Testis (tissue), 2 donors: Measurements from ENCODE around the gene GZF1.

ENCODE experiments used
- CTCF ChIP-seq, 3 experiments: fragments of 450-650 bp in 2 of 3; fragments of 200-600 bp in 1 of 3; sonication (generic) in 1 of 3; IDR thresholded peaks; one replicate each; pipeline ENCODE4 v1.5.1; 2016 to 2019; ENCODE audit warnings: antibody characterized with exemption in 3 of 3, mild to moderate bottlenecking in 2 of 3, moderate library complexity in 1 of 3
- POLR2A ChIP-seq: fragments of 450-650 bp; IDR thresholded peaks from one replicate; pipeline ENCODE4 v1.6.1; 2017; ENCODE audit warnings: antibody characterized with exemption, mild to moderate bottlenecking, moderate library complexity

- TF ChIP-seq CTCF (IDR thresholded peaks at IDR 0.05) = no peak
- no peak for TF ChIP-seq POLR2A
Measured at GRCh38 chr20:23367770-23368169, 5.8 kb downstream of the GZF1 start.
